IPS-NIHi7 (cell line): ENCODE data around the gene MUC21.
"Not testable (repeated sequence)": the region's sequence is repeated elsewhere in the genome, so short reads cannot be mapped to it uniquely, and the experiment has no call there.

ENCODE experiments used
- DNase-seq: peaks from one replicate; pipeline ENCODE4 v3.0.0; 2012; ENCODE audit warnings: mixed read lengths; ENCODE audit errors: extremely low spot score

The MUC21 gene

GRCh38 chr6:30969171-30969570, 14.3 kb upstream of the MUC21 start:
- not testable (repeated sequence) for DNase-seq

- DNase-seq = no peak
These were observed 12.6 kb upstream of the MUC21 start for GRCh38 chr6:30970946-30971345.

- no peak for DNase-seq
These were observed 10.7 kb upstream of the MUC21 start for GRCh38 chr6:30972816-30973215.

- DNase-seq = peak; percentile 43
These were observed 8.8 kb upstream of the MUC21 start for GRCh38 chr6:30974490-30975252.

- no peak for DNase-seq
These were observed 4.4 kb upstream of the MUC21 start for GRCh38 chr6:30979141-30979540.

GRCh38 chr6:30979690-30980089, 3.8 kb upstream of the MUC21 start:
- DNase-seq = no peak

GRCh38 chr6:30981942-30982772, 1.4 kb upstream of the MUC21 start:
- DNase-seq = peak; percentile 86

GRCh38 chr6:30985490-30985889, 2.0 kb downstream of the MUC21 start:
- DNase-seq = no peak

- no peak for DNase-seq
These were observed 3.8 kb downstream of the MUC21 start for GRCh38 chr6:30987304-30987703.

- DNase-seq = peak; percentile 39
These were observed 4.8 kb downstream of the MUC21 start for GRCh38 chr6:30988209-30988825.

- DNase-seq = no peak
These were observed 7.0 kb downstream of the MUC21 start for GRCh38 chr6:30990422-30991086.

GRCh38 chr6:30991891-30992290, 8.4 kb downstream of the MUC21 start:
- DNase-seq = no peak

GRCh38 chr6:30997301-30997700, 13.8 kb downstream of the MUC21 start:
- DNase-seq = no peak

GRCh38 chr6:30998785-30999184, 15.3 kb downstream of the MUC21 start:
- DNase-seq = no peak

- not testable (repeated sequence) for DNase-seq
These were observed 16.7 kb downstream of the MUC21 start for GRCh38 chr6:31000067-31000860.

GRCh38 chr6:31001281-31001888, 17.9 kb downstream of the MUC21 start:
- DNase-seq = no peak

- DNase-seq = no peak
These were observed 19.0 kb downstream of the MUC21 start for GRCh38 chr6:31002471-31002870.

GRCh38 chr6:31004794-31005193, 21.3 kb downstream of the MUC21 start:
- DNase-seq = no peak

GRCh38 chr6:31005249-31006020, 21.9 kb downstream of the MUC21 start:
- DNase-seq = no peak

- DNase-seq = no peak
These were observed 24.2 kb downstream of the MUC21 start for GRCh38 chr6:31007694-31008093.
